ENCODE results near the gene ZNF774.
"Not testable (repeated sequence)": the region's sequence is repeated elsewhere in the genome, so short reads cannot be mapped to it uniquely, and the experiment has no call there.

ZNF774 gene

DNA sequence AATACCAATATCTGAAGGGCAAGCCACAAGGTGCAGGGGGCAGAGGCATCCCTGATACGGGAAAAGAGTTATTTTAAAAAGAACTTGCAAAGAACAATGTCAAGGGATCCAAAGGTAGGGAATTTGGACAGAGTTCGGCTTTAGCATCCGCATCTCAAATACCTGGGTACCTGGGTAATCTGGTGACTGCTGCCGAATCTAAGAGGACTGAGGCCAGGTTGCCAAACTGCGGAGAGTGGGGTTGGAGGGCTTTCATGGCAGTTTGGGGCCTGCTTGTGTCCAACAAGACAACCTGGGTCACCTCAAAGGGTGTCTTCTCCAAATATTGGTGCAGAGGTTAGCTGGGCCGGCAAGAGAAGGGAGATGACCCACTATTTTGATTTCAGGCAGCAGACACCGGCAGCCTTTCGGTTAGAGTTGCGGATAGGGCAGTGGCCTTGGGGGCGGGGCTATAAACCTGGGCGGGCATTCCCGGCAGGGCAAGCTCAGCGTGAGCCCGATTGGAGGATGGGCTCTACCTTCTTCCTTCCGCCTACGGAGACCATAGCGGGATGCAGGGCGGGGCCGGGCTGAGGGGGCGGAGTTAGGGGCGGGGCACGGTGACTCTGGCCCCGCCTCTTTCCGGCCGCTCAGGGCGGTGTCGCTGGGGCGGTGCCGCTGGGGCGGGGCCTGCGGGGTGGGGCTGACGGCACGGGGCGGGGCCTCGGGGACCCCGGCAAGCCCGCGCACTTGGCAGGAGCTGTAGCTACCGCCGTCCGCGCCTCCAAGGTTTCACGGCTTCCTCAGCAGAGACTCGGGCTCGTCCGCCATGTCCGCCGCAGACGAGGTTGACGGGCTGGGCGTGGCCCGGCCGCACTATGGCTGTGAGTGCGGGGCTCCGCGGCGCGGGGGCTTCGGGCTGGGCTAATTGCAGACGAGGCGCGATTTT lies 35.7 kb downstream of the ZNF774 start, which contains the start of gene IQGAP1:
IQGAP1 (plus strand) TSS at position 709 of the 928 bp plus-strand sequence; CDS start at position 809, 100 bp downstream.
- in situ Hi-C loops (cut with MboI; ENCODE audit: low sequenced_read_pairs), result no loop called here

DNA sequence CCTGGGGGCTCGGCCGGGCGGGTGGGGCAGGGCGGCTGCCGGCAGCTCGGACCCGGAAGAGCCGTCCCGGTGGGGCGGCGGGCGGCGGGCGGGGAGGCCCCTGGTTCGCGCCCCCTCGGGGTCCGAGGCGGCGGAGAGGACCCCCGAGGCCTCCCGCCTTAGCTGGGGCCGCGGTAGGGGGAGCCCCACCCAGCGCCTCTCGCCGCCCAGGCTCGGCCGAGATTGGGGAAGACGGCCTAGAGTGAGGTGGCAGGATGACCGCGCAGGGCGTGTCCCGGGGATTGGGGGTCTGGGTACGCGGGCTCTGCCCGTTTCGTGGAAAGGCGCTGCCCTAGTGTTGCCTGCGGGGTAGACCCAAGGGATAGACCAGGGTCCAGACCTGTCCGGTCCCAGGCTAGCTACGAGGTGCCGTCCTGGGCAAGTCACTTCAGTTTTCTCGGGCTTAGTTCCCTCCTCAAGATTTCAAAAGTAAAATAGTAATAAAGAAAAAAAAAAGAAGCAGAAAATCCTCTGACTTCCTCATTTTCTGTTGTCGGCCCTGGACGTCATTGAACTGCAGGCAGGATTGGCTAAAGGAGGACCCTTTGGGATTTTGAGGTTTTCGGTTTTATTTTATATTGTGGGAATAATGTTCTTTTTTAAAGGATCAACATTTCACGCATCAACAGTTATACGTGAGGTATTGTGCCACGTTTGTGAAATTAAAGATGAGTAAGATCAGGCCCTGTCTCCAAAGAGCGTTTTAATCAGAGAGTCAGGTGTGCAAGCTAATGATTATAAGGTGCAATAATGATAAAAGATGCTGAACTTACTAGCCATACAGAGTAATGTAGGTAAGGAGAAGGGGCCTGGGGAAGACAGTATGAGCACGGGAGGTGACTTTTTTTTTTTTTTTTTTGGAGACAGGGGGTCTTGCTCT lies 36.6 kb downstream of the ZNF774 start:
- in situ Hi-C loops (cut with MboI; ENCODE audit: low sequenced_read_pairs), result no loop called here

DNA sequence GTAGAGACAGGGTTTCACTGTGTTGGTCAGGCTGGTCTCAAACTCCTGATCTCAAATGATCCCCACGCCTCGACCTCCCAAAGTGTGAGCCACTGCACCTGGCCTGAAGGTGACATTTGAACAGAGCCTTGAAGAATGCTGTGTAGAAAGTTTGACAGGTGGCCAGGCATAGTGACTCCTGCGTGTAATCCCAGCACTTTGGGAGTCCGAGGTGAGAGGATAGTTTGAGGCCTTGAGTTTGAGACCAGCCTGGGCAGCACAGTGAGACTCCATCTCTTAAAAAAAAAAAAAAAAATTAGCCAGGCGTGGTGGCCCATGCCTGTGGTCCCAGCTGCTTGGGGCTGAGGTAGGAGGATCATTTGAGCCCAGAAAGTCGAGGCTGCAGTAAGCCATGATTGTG lies 37.4 kb downstream of the ZNF774 start:
- in situ Hi-C loops (cut with MboI; ENCODE audit: low sequenced_read_pairs), result no loop called here

DNA sequence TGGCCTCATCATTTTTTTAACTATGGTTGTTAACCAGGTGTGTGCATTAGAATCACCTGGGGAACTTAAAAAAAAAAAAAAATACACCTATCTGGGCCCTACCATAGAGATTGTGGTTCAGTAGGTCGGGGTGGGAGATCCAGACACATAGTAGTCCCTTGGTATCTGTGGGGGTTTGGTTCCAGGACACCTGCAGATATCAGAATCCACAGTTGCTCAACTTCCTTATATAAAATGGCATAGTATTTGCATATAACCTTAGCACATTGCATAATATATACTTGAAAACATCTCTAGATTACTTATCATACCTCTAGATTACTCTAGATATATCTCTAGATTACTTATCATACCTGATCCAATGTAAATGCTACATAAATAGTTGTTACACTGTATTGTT lies 41.0 kb downstream of the ZNF774 start:
- in situ Hi-C loops (cut with MboI; ENCODE audit: low sequenced_read_pairs), result no loop called here

GRCh38 chr15:90394074-90394473 lies 42.0 kb downstream of the ZNF774 start:
- in situ Hi-C loops (cut with MboI; ENCODE audit: low sequenced_read_pairs), result no loop called here

GRCh38 chr15:90394748-90395442 lies 42.8 kb downstream of the ZNF774 start:
- in situ Hi-C loops (cut with MboI; ENCODE audit: low sequenced_read_pairs), result no loop called here

- in situ Hi-C loops (cut with MboI; ENCODE audit: low sequenced_read_pairs), result no loop called here
These were observed 44.2 kb downstream of the ZNF774 start for GRCh38 chr15:90396321-90396720.

- in situ Hi-C loops (cut with MboI; ENCODE audit: low sequenced_read_pairs), result no loop called here
These were observed 48.1 kb downstream of the ZNF774 start for GRCh38 chr15:90400005-90400758.

- in situ Hi-C loops (cut with MboI; ENCODE audit: low sequenced_read_pairs), result no loop called here
These were observed 48.8 kb downstream of the ZNF774 start for GRCh38 chr15:90400759-90401314.

- in situ Hi-C loops (cut with MboI; ENCODE audit: low sequenced_read_pairs), result no loop called here
These were observed 49.4 kb downstream of the ZNF774 start for GRCh38 chr15:90401495-90401894.

DNA sequence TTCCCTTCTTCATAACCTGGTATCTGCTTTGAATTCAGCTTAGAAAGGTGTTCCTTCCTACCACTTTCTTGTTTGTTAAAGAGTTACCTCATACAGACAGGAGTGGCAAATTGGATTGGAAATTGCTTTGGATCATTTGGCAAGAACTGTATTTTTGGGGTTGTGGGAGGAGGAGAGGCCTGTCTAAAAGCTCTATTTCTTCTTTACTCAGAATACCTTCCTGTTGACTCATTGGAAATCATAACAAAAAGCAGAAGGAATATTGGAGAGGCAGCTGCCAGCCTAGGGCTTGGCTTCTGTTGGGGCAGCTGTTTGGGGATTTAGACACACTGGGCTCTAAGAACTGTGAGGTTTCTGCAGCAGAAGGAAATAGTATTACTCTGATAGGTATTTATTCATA lies 50.1 kb downstream of the ZNF774 start:
- in situ Hi-C loops (cut with MboI; ENCODE audit: low sequenced_read_pairs), result no loop called here

DNA sequence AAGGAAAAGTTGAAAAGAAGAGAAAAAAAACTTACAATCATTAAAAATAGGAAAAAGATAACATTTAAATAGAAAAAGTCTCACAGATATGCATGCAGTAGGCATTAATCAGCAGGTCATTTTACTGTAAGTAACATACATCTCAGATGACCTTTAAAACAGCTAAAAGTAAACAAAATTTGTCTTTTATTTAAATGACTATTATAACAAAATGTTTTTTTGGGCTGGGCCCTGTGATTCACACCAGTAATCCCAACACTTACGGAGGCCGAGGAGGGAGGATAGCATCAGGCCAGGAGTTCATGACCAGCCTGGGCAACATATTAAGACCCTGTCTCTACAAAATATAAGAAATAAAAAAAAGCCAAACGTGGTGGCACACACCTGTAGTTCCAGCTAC lies 50.7 kb downstream of the ZNF774 start:
- in situ Hi-C loops (cut with MboI; ENCODE audit: low sequenced_read_pairs), result no loop called here

GRCh38 chr15:90405055-90405607 lies 53.0 kb downstream of the ZNF774 start:
- in situ Hi-C loops (cut with MboI; ENCODE audit: low sequenced_read_pairs), result no loop called here

DNA sequence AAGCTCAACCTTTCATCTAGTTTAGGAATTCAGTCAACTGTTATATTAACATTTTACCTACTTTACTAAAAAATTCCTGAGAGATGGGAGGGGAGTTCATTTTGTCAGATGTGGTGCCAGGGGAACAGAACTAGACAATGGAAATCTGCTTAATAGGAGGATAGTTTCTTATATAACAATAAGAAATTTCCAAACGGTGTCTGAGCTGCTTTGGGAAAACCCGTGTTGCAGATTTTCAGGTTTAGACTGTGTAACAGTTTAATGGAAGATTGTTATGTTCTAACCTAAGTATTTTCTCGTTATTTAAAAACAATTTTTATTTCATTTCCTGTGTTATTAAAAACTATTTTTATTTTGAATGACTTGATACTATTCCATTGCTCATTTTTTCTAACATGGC lies 55.3 kb downstream of the ZNF774 start:
- in situ Hi-C loops (cut with MboI; ENCODE audit: low sequenced_read_pairs), result no loop called here

DNA sequence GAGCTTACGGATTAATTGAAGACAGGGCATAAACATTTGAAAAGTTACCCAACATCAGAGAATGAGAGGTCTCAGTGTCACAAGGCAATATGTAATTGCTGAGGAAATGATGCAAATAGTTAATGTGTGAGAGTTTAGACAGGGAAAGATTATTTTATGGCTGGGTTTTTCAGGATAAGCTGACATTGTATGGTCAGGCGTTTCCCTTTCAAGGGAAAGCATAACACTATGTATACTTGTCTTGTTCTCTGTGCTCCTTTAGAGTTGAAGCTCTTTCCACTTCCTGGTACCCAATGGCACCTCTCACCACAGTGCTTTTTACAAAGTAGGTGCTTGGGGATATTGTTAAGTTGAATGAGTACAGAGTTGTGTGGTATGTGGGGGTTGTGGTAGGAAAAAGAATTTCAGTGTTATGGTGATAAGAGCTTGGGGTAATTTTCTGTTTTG lies 55.8 kb downstream of the ZNF774 start:
- in situ Hi-C loops (cut with MboI; ENCODE audit: low sequenced_read_pairs), result no loop called here

GRCh38 chr15:90408657-90409056 lies 56.6 kb downstream of the ZNF774 start:
- in situ Hi-C loops (cut with MboI; ENCODE audit: low sequenced_read_pairs), result no loop called here

GRCh38 chr15:90409587-90409986 lies 57.5 kb downstream of the ZNF774 start:
- in situ Hi-C loops (cut with MboI; ENCODE audit: low sequenced_read_pairs), result not testable (repeated sequence)

DNA sequence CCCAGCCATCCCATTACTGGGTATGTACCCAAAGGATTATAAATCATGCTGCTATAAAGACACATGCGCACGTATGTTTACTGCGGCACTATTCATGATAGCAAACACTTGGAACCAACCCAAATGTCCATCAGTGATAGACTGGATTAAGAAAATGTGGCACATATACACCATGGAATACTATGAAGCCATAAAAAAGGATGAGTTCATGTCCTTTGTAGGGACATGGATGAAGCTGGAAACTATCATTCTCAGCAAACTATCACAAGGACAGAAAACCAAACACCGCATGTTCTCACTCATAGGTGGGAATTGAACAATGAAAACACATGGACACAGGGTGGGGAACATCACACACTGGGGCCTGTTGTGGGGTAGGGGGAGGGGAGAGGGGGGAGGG lies 58.2 kb downstream of the ZNF774 start:
- in situ Hi-C loops (cut with MboI; ENCODE audit: low sequenced_read_pairs), result not testable (repeated sequence)

- in situ Hi-C loops (cut with MboI; ENCODE audit: low sequenced_read_pairs), result no loop called here
These were observed 59.1 kb downstream of the ZNF774 start for GRCh38 chr15:90411176-90411575.

All from HL-60/S4 (cell line).